Parathyroid adenoma (tissue), 2 donors: ENCODE data around the gene KIF26A.

Source experiments
- H2AFZ ChIP-seq: fragments of 300-600 bp; sonication (generic); one replicate; pipeline ENCODE4 v1.7.0; 2017; ENCODE audit warnings: antibody characterized with exemption, mild to moderate bottlenecking
- H3K27ac ChIP-seq: fragments of 300-600 bp; sonication (generic); one replicate; pipeline ENCODE4 v1.7.0; 2017
- H3K27me3 ChIP-seq: fragments of 300-600 bp; sonication (generic); one replicate; pipeline ENCODE4 v1.7.0; 2017; ENCODE audit warnings: low read length; ENCODE audit not compliant: control insufficient read depth, insufficient read depth
- H3K36me3 ChIP-seq: fragments of 300-600 bp; sonication (generic); one replicate; pipeline ENCODE4 v1.7.0; 2017; ENCODE audit warnings: low read length; ENCODE audit not compliant: control insufficient read depth, insufficient read depth
- H3K4me1 ChIP-seq: fragments of 300-600 bp; sonication (generic); one replicate; pipeline ENCODE4 v1.7.0; 2017; ENCODE audit warnings: control low read depth
- H3K4me2 ChIP-seq: fragments of 300-600 bp; sonication (generic); one replicate; pipeline ENCODE4 v1.7.0; 2017; ENCODE audit warnings: low read length
- H3K4me3 ChIP-seq: fragments of 300-600 bp; sonication (generic); one replicate; pipeline ENCODE4 v1.7.0; 2017; ENCODE audit warnings: low read depth, low read length
- H3K79me2 ChIP-seq: fragments of 300-600 bp; sonication (generic); one replicate; pipeline ENCODE4 v1.7.0; 2017; ENCODE audit warnings: control low read depth
- H3K9ac ChIP-seq: fragments of 300-600 bp; sonication (generic); one replicate; pipeline ENCODE4 v1.7.0; 2017; ENCODE audit warnings: mild to moderate bottlenecking
- H3K9me3 ChIP-seq: fragments of 300-600 bp; sonication (generic); one replicate; pipeline ENCODE4 v1.7.0; 2017; ENCODE audit warnings: low read length; ENCODE audit not compliant: control insufficient read depth
- TF ChIP-seq, protein P1 (sequence below): fragments of 300-600 bp; sonication (generic); IDR thresholded peaks from one replicate; pipeline ENCODE4 v1.7.0; 2017; ENCODE audit warnings: antibody characterized with exemption, mild to moderate bottlenecking
- donor health status: primary hyperparathyroidism.

Gene KIF26A

GRCh38 chr14:104147346-104148125, 9.1 kb downstream of the KIF26A start:
- TF ChIP-seq, protein P1, sequence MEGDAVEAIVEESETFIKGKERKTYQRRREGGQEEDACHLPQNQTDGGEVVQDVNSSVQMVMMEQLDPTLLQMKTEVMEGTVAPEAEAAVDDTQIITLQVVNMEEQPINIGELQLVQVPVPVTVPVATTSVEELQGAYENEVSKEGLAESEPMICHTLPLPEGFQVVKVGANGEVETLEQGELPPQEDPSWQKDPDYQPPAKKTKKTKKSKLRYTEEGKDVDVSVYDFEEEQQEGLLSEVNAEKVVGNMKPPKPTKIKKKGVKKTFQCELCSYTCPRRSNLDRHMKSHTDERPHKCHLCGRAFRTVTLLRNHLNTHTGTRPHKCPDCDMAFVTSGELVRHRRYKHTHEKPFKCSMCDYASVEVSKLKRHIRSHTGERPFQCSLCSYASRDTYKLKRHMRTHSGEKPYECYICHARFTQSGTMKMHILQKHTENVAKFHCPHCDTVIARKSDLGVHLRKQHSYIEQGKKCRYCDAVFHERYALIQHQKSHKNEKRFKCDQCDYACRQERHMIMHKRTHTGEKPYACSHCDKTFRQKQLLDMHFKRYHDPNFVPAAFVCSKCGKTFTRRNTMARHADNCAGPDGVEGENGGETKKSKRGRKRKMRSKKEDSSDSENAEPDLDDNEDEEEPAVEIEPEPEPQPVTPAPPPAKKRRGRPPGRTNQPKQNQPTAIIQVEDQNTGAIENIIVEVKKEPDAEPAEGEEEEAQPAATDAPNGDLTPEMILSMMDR = no peak
- no peaks in the 10 kb centered on the region for H3K4me1 ChIP-seq
- H3K79me2 ChIP-seq = no peaks in the 10 kb centered on the region
- H3K9me3 ChIP-seq = no peaks in the 10 kb centered on the region
- H3K27me3 ChIP-seq = no peaks in the 10 kb centered on the region
- H3K27ac ChIP-seq = no peak overlapping the region
- H2AFZ ChIP-seq = no peak overlapping the region
- H3K4me3 ChIP-seq = no peak overlapping the region
- H3K36me3 ChIP-seq = no peaks in the 10 kb centered on the region
- no peak overlapping the region for H3K9ac ChIP-seq
- H3K4me2 ChIP-seq = no peak overlapping the region

DNA sequence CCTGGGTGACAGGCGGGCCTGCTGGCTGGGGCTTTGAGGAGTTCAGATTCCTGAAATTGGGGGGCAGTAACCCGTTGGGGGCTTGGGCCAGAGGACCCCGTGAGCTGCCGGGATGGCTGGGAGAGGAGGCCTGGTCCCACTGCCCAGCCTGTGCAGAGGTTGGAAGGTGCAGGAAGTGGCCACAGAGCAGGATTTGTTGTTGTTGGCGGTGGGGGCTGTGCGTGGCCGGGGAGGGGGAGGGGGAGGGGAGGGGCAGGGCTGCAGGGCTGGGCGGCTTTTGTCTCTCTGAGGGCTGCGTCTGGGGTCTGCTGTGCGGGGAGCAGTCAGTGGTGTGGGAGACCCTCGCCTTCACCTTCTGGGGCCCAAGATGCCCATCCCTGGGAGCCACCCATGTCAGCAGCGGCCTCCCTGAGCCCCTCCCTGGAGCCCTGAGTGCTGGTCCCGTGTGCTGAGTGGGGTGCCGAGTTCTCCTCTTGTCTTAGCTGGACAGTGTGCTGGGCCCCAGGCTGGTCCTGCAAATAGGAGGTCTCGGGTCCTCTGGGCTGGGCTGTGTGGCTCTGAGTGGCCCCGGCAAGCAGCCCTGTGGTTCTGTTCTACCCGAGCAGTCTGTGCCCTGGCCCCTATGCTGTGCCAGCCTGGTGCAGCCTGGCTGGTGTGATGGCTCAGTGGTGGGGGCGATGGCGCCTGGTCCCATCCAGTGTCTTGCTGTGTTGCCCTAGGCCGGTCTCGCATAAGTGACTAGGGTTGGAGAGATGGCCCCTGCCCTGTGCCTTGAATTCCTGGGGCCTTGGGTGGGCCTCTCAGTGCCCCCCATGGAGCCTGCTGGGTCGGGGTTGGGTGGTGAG, 10.3 kb downstream of the KIF26A start:
- TF ChIP-seq, protein P1 = no peak
- Histone ChIP-seq H3K9ac (no peak overlapping the region), H3K27ac (no peak overlapping the region), H3K4me1 (no peaks in the 10 kb centered on the region), H3K4me2 (no peak overlapping the region), H2AFZ (no peak overlapping the region), H3K27me3 (no peaks in the 10 kb centered on the region), H3K4me3 (no peak overlapping the region), H3K79me2 (no peaks in the 10 kb centered on the region), H3K36me3 (no peaks in the 10 kb centered on the region), H3K9me3 (no peaks in the 10 kb centered on the region)

GRCh38 chr14:104149278-104149595, 10.8 kb downstream of the KIF26A start:
- Histone ChIP-seq H3K4me3 (no peak overlapping the region), H3K79me2 (no peaks in the 10 kb centered on the region), H3K36me3 (no peaks in the 10 kb centered on the region), H3K4me1 (no peaks in the 10 kb centered on the region), H3K9ac (no peak overlapping the region), H3K27ac (no peak overlapping the region), H3K4me2 (no peak overlapping the region), H3K27me3 (no peaks in the 10 kb centered on the region), H2AFZ (no peak overlapping the region), H3K9me3 (no peaks in the 10 kb centered on the region)
- TF ChIP-seq, protein P1 = no peak

DNA sequence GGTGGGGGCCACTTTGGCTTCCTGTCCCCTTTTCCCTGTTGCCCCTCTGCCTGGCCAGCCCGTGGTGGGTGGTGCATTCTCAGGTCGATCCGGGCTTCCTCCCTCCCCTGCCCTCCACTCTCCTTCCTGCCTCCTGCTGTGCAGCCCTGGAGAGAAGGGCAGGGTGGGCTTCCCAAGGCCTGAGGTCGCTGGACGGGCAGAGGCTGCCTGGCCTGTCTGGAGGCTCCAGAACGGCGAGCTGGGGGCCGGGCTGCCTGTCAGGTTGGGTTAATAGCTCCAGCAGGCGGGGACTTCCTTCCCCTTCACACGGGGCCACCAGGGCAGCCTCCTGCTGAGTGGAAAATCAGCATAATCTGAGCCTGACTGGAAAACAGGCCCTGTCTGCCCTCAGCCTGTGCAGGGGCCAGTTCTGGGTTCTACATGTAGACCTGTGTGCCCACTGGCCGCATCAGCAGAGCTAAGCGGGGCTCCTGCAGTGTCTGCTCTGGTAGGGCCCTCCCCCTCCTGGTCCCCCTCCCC, 11.3 kb downstream of the KIF26A start:
- Histone ChIP-seq H2AFZ (no peak overlapping the region), H3K36me3 (no peaks in the 10 kb centered on the region), H3K9me3 (no peaks in the 10 kb centered on the region), H3K27me3 (no peaks in the 10 kb centered on the region), H3K4me1 (no peaks in the 10 kb centered on the region), H3K4me2 (no peak overlapping the region), H3K79me2 (no peaks in the 10 kb centered on the region), H3K27ac (no peak overlapping the region), H3K4me3 (no peak overlapping the region), H3K9ac (no peak overlapping the region)
- TF ChIP-seq, protein P1 = no peak
